NT2/D1 (cell line): Measurements from ENCODE around the gene MFAP5.

Experiments used
- SUZ12 ChIP-seq: IDR thresholded peaks from 2 replicates; pipeline ENCODE4 v1.6.1; 2011; ENCODE audit not compliant: insufficient read length, insufficient read depth; ENCODE audit errors: extremely low read depth
- ZNF274 ChIP-seq: IDR thresholded peaks from 2 replicates; pipeline ENCODE4 v1.6.1; 2011; ENCODE audit warnings: mild to moderate bottlenecking, low read depth, low read length

DNA sequence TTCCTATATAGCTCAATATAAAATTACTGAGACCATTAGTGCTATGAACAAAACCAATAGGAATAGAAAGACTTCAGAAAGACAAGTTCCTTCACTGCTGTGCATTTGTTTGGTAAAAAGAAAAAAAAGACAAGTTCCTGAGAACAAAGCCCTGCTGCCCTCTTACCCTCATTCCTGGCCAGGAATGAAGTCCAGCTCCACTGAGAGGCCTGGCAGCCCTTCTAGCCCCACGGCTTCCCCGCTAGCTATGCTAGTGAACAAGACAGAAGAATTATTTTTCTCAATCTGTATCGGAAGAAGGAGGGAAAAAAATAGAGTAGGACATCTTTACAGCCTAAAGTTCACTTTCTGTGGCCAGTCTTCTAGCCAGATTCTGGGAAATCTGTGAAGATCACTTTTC lies 1.6 kb downstream of the MFAP5 start:
- TF ChIP-seq SUZ12 = no peak
- TF ChIP-seq ZNF274 = no peak
